ENCODE data around the gene PRG3. TPM values are rescaled to one million over a fixed set of nuclear protein-coding genes. Genes with fewer than 3 reads are reported as not detected.

PRG3 gene
- total and polyA plus RNA-seq, 9 donors, result not detected

GRCh38 chr11:57353852-57354251 is 27.1 kb downstream of the PRG3 start:
- Histone ChIP-seq H3K27ac (no peak overlapping the region), H3K27me3 (no peaks in the 10 kb centered on the region), H3K9me3 (no peaks in the 10 kb centered on the region), H3K4me1 (ENCODE audit: insufficient read depth) (peaks cover 3% of the 10 kb centered on the region), H3K4me3 (no peak overlapping the region), H3K36me3 (no peaks in the 10 kb centered on the region)
- intact Hi-C loops (cut with DNase I), result loop anchor here in 1 of 4 donors (10.0 kb wide), 2 partner anchors 79 to 111 kb away; partner anchors contain the start of gene RTN4RL2
- DNase-seq, result no peak
- TF ChIP-seq POLR2A (IDR thresholded peaks at IDR 0.05), result no peak
- TF ChIP-seq EP300 (IDR thresholded peaks at IDR 0.05), result no peak
- no peak for TF ChIP-seq CTCF (IDR thresholded peaks at IDR 0.05)
- WGBS, 3 donors, result 69 to 75% (median 73%) methylated on average over 4 of the region's 4 CpGs

- no peak overlapping the region for H3K4me3 ChIP-seq
- H3K9me3 ChIP-seq, result no peaks in the 10 kb centered on the region
- no peak for TF ChIP-seq POLR2A (IDR thresholded peaks at IDR 0.05)
- TF ChIP-seq CTCF (IDR thresholded peaks at IDR 0.05), result no peak
- no peak for TF ChIP-seq EP300 (IDR thresholded peaks at IDR 0.05)
- WGBS, 3 donors, result 35 to 53% (median 51%) methylated on average over 4 of the region's 4 CpGs
- no peaks in the 10 kb centered on the region for H3K27me3 ChIP-seq
- intact Hi-C loops (cut with DNase I), result loop anchor here in 1 of 4 donors (10.0 kb wide), 2 partner anchors 79 to 111 kb away; partner anchors contain the start of gene RTN4RL2
- no peaks in the 10 kb centered on the region for H3K36me3 ChIP-seq
- H3K4me1 ChIP-seq (ENCODE audit: insufficient read depth), result peaks cover 3% of the 10 kb centered on the region
- H3K27ac ChIP-seq, result no peak overlapping the region
- DNase-seq, result no peak
Measured at GRCh38 chr11:57353446-57353845, 27.5 kb downstream of the PRG3 start.

- Histone ChIP-seq H3K27me3 (no peaks in the 10 kb centered on the region), H3K4me3 (no peak overlapping the region), H3K4me1 (ENCODE audit: insufficient read depth) (peaks cover 3% of the 10 kb centered on the region), H3K36me3 (no peaks in the 10 kb centered on the region), H3K27ac (no peak overlapping the region), H3K9me3 (no peaks in the 10 kb centered on the region)
- 41 to 45% (median 45%) methylated on average over 5 of the region's 5 CpGs for WGBS, 3 donors
- intact Hi-C loops (cut with DNase I), result loop anchor here in 1 of 4 donors (10.0 kb wide), 2 partner anchors 78 to 112 kb away; partner anchors contain the start of gene RTN4RL2
- DNase-seq, result no peak
- TF ChIP-seq EP300 (IDR thresholded peaks at IDR 0.05) (no peak), POLR2A (IDR thresholded peaks at IDR 0.05) (no peak), CTCF (IDR thresholded peaks at IDR 0.05) (no peak)
Measured at GRCh38 chr11:57353036-57353435, 27.9 kb downstream of the PRG3 start.

GRCh38 chr11:57349491-57350274 is 31.3 kb downstream of the PRG3 start:
- H3K36me3 ChIP-seq, result no peaks in the 10 kb centered on the region
- peaks cover 3% of the 10 kb centered on the region for H3K4me1 ChIP-seq (ENCODE audit: insufficient read depth)
- no peaks in the 10 kb centered on the region for H3K27me3 ChIP-seq
- DNase-seq, result peak; percentile 58 to 82 (median 74)
- H3K4me3 ChIP-seq, result no peak overlapping the region
- no peak overlapping the region for H3K27ac ChIP-seq
- 18 to 23% (median 23%) methylated on average over 31 of the region's 31 CpGs for WGBS, 3 donors
- no peaks in the 10 kb centered on the region for H3K9me3 ChIP-seq
- TF ChIP-seq EP300 (IDR thresholded peaks at IDR 0.05) (no peak), CTCF (IDR thresholded peaks at IDR 0.05) (peak; percentile 70 to 78 (median 74)), POLR2A (IDR thresholded peaks at IDR 0.05) (no peak)
- intact Hi-C loops (cut with DNase I), result loop anchor here in 1 of 4 donors (10.0 kb wide), 2 partner anchors 75 to 115 kb away; partner anchors contain the start of gene RTN4RL2
